Esophagus muscularis mucosa (tissue), 4 donors: Measurements from ENCODE around the gene MTO1.

ENCODE experiments used
- EP300 ChIP-seq: sonication (generic); formaldehyde crosslinking; IDR thresholded peaks from one replicate; pipeline ENCODE4 v1.6.1; 2017; ENCODE audit warnings: antibody characterized with exemption
- POLR2A ChIP-seq: fragments of 450-650 bp; IDR thresholded peaks from one replicate; pipeline ENCODE4 v1.6.1; 2017; ENCODE audit warnings: antibody characterized with exemption, moderate library complexity, mild to moderate bottlenecking, low read depth
- POLR2AphosphoS5 ChIP-seq, 2 donors: sonication (generic); formaldehyde crosslinking; IDR thresholded peaks; one replicate each; pipeline ENCODE4 v1.6.1; 2017; ENCODE audit warnings: antibody characterized with exemption in 2 of 2
- TF ChIP-seq, protein P1 (sequence below), 3 experiments: fragments of 200-600 bp in 2 of 3; fragments of 450-650 bp in 1 of 3; sonication (generic) in 2 of 3; IDR thresholded peaks; one replicate each; pipeline ENCODE4 v1.5.1; 2017 to 2019; ENCODE audit warnings: antibody characterized with exemption in 3 of 3, mild to moderate bottlenecking in 2 of 3, moderate library complexity in 1 of 3

DNA sequence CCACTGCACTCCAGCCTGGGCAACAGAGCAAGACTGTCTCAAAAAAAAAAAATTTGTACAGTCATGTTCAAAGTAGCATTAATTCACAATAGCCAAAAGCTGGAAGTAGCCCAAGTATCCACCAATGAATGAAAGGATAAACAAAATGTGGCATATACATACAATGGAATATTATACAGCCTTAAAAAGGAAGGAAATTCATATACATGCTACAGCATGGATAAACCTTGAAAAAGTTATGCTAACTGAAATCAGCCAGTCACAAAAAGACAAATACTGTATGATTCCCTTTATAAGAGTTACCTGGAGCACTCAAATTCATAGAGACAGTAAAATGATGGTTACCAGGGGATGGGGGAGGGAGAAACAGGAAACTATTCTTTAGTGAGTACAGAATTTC lies 43.6 kb downstream of the MTO1 start:
- TF ChIP-seq, protein P1, sequence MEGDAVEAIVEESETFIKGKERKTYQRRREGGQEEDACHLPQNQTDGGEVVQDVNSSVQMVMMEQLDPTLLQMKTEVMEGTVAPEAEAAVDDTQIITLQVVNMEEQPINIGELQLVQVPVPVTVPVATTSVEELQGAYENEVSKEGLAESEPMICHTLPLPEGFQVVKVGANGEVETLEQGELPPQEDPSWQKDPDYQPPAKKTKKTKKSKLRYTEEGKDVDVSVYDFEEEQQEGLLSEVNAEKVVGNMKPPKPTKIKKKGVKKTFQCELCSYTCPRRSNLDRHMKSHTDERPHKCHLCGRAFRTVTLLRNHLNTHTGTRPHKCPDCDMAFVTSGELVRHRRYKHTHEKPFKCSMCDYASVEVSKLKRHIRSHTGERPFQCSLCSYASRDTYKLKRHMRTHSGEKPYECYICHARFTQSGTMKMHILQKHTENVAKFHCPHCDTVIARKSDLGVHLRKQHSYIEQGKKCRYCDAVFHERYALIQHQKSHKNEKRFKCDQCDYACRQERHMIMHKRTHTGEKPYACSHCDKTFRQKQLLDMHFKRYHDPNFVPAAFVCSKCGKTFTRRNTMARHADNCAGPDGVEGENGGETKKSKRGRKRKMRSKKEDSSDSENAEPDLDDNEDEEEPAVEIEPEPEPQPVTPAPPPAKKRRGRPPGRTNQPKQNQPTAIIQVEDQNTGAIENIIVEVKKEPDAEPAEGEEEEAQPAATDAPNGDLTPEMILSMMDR (IDR thresholded peaks at IDR 0.05) = no peak
- TF ChIP-seq POLR2AphosphoS5 (IDR thresholded peaks at IDR 0.05) (no peak), POLR2A (no peak), EP300 (no peak)
